ENCODE measurements around the gene RAB3GAP2. TPM values are rescaled to one million over a fixed set of nuclear protein-coding genes. Genes with fewer than 3 reads are reported as not detected.

RAB3GAP2 gene
- total and polyA plus RNA-seq, 2 experiments from 2014 or later, result 15.8 to 22.6 TPM

GRCh38 chr1:220203816-220204215, 68.4 kb downstream of the RAB3GAP2 start:
- no peaks in the 10 kb centered on the region for H3K79me2 ChIP-seq (ENCODE audit: insufficient read depth)

GRCh38 chr1:220198186-220199005, 73.9 kb downstream of the RAB3GAP2 start:
- H3F3A ChIP-seq (ENCODE audit: insufficient read depth), result peaks cover 13% of the 10 kb centered on the region; the same call in 1 of the 2 replicates
- H3K79me2 ChIP-seq (ENCODE audit: insufficient read depth), result no peaks in the 10 kb centered on the region
- TF ChIP-seq EZH2 (IDR thresholded peaks at IDR 0.05; ENCODE audit: insufficient read depth, poor library complexity, severe bottlenecking), result no peak
- TF ChIP-seq EZH2phosphoT487 (IDR thresholded peaks at IDR 0.05; ENCODE audit: insufficient read depth, low read depth), result no peak
- H4K20me1 ChIP-seq (ENCODE audit: insufficient read depth), result no peaks in the 10 kb centered on the region
- no peak overlapping the region for H3K9ac ChIP-seq
- H3K27me3 ChIP-seq (replicated peaks; ENCODE audit: insufficient read depth), result no peaks in the 10 kb centered on the region
- H3K36me3 ChIP-seq (ENCODE audit: low read depth), result peaks cover 49% of the 10 kb centered on the region
- 0 out of 2 replicates have a peak, but pooled peaks cover 6% of the 10 kb centered on the region for H3K4me1 ChIP-seq (ENCODE audit: insufficient read depth)
- no peak overlapping the region for H3K4me3 ChIP-seq
- no peaks in the 10 kb centered on the region for H3K9me2 ChIP-seq (ENCODE audit: insufficient read depth)
- H3K27ac ChIP-seq, result 0 out of 2 replicates have a peak overlapping the region, but pooled peaks have one; percentile 0
- in situ Hi-C loops (cut with MboI), result no loop called here
- DNase-seq, result peak; percentile 13
- WGBS, 2 experiments (ENCODE audit: low coverage in 1 of 2, low lambda C conversion rate in 2 of 2, missing lambda C conversion rate in 2 of 2), result 93 to 94% methylated on average over 5 of the region's 5 CpGs
- H2AFZ ChIP-seq, result no peak overlapping the region
- H3K9me3 ChIP-seq (ENCODE audit: low read depth), result no peaks in the 10 kb centered on the region
- H3K4me2 ChIP-seq (ENCODE audit: unreplicated experiment), result no peak overlapping the region

More at GRCh38 chr1:220203816-220204215, 68.4 kb downstream of the RAB3GAP2 start:
- H3K27me3 ChIP-seq (replicated peaks; ENCODE audit: insufficient read depth), result no peaks in the 10 kb centered on the region
- peaks cover 51% of the 10 kb centered on the region for H3K36me3 ChIP-seq (ENCODE audit: low read depth)
- H3K4me1 ChIP-seq (ENCODE audit: insufficient read depth), result 0 out of 2 replicates have a peak, but pooled peaks cover under 1% of the 10 kb centered on the region
- in situ Hi-C loops (cut with MboI), result no loop called here
- 79 to 80% methylated on average over 2 of the region's 2 CpGs for WGBS, 2 experiments (ENCODE audit: low coverage in 1 of 2, low lambda C conversion rate in 2 of 2, missing lambda C conversion rate in 2 of 2)
- H3K4me2 ChIP-seq (ENCODE audit: unreplicated experiment), result no peak overlapping the region
- H3F3A ChIP-seq (ENCODE audit: insufficient read depth), result no peaks in the 10 kb centered on the region
- no peaks in the 10 kb centered on the region for H3K9me2 ChIP-seq (ENCODE audit: insufficient read depth)
- H4K20me1 ChIP-seq (ENCODE audit: insufficient read depth), result no peaks in the 10 kb centered on the region
- no peak for DNase-seq
- no peaks in the 10 kb centered on the region for H3K9me3 ChIP-seq (ENCODE audit: low read depth)
- H3K4me3 ChIP-seq, result no peak overlapping the region
- no peak overlapping the region for H3K9ac ChIP-seq
- H3K27ac ChIP-seq, result no peak overlapping the region
- no peak overlapping the region for H2AFZ ChIP-seq
- TF ChIP-seq EZH2phosphoT487 (IDR thresholded peaks at IDR 0.05; ENCODE audit: insufficient read depth, low read depth) (no peak), EZH2 (IDR thresholded peaks at IDR 0.05; ENCODE audit: insufficient read depth, poor library complexity, severe bottlenecking) (no peak)

GRCh38 chr1:220195701-220196100, 76.6 kb downstream of the RAB3GAP2 start:
- H3K79me2 ChIP-seq (ENCODE audit: insufficient read depth), result no peaks in the 10 kb centered on the region
- H3K36me3 ChIP-seq (ENCODE audit: low read depth), result peaks cover 39% of the 10 kb centered on the region
- no peaks in the 10 kb centered on the region for H3K9me3 ChIP-seq (ENCODE audit: low read depth)
- no peaks in the 10 kb centered on the region for H3K9me2 ChIP-seq (ENCODE audit: insufficient read depth)
- TF ChIP-seq EZH2 (IDR thresholded peaks at IDR 0.05; ENCODE audit: insufficient read depth, poor library complexity, severe bottlenecking), result no peak
- no peak for TF ChIP-seq EZH2phosphoT487 (IDR thresholded peaks at IDR 0.05; ENCODE audit: insufficient read depth, low read depth)
- no peak overlapping the region for H3K4me2 ChIP-seq (ENCODE audit: unreplicated experiment)
- 0 out of 2 replicates have a peak, but pooled peaks cover 6% of the 10 kb centered on the region for H3K4me1 ChIP-seq (ENCODE audit: insufficient read depth)
- no peak for DNase-seq
- no peaks in the 10 kb centered on the region for H3K27me3 ChIP-seq (replicated peaks; ENCODE audit: insufficient read depth)
- H2AFZ ChIP-seq, result no peak overlapping the region
- in situ Hi-C loops (cut with MboI), result no loop called here
- no peak overlapping the region for H3K4me3 ChIP-seq
- peaks cover 16% of the 10 kb centered on the region; the same call in 1 of the 2 replicates for H3F3A ChIP-seq (ENCODE audit: insufficient read depth)
- H3K27ac ChIP-seq, result no peak overlapping the region
- H4K20me1 ChIP-seq (ENCODE audit: insufficient read depth), result no peaks in the 10 kb centered on the region
- no peak overlapping the region for H3K9ac ChIP-seq

GRCh38 chr1:220189750-220190347, 82.4 kb downstream of the RAB3GAP2 start:
- Histone ChIP-seq H3K79me2 (ENCODE audit: insufficient read depth) (no peaks in the 10 kb centered on the region), H3K4me2 (ENCODE audit: unreplicated experiment) (no peak overlapping the region), H3K36me3 (ENCODE audit: low read depth) (peaks cover 60% of the 10 kb centered on the region), H3K9me3 (ENCODE audit: low read depth) (no peaks in the 10 kb centered on the region), H3F3A (ENCODE audit: insufficient read depth) (peaks cover 11% of the 10 kb centered on the region; the same call in 1 of the 2 replicates), H4K20me1 (ENCODE audit: insufficient read depth) (no peaks in the 10 kb centered on the region), H3K27ac (no peak overlapping the region), H3K9me2 (ENCODE audit: insufficient read depth) (no peaks in the 10 kb centered on the region), H2AFZ (no peak overlapping the region), H3K9ac (no peak overlapping the region), H3K4me3 (no peak overlapping the region), H3K27me3 (replicated peaks; ENCODE audit: insufficient read depth) (no peaks in the 10 kb centered on the region), H3K4me1 (ENCODE audit: insufficient read depth) (0 out of 2 replicates have a peak, but pooled peaks cover under 1% of the 10 kb centered on the region)
- 96 to 100% methylated on average over 1 of the region's 1 CpG for WGBS, 2 experiments (ENCODE audit: low coverage in 1 of 2, low lambda C conversion rate in 2 of 2, missing lambda C conversion rate in 2 of 2)
- in situ Hi-C loops (cut with MboI), result no loop called here
- TF ChIP-seq EZH2 (IDR thresholded peaks at IDR 0.05; ENCODE audit: insufficient read depth, poor library complexity, severe bottlenecking) (no peak), EZH2phosphoT487 (IDR thresholded peaks at IDR 0.05; ENCODE audit: insufficient read depth, low read depth) (no peak)
- peak; percentile 61 for DNase-seq

Measured in GM23248 (cell line).